Measurements from ENCODE around the gene PABPC1L.

Gene PABPC1L

GRCh38 chr20:44955270-44955669 lies 45.4 kb downstream of the PABPC1L start:
- TF ChIP-seq ZFX (IDR thresholded peaks at IDR 0.05; ENCODE audit: borderline replicate concordance) = no peak
- TF ChIP-seq, protein P1, sequence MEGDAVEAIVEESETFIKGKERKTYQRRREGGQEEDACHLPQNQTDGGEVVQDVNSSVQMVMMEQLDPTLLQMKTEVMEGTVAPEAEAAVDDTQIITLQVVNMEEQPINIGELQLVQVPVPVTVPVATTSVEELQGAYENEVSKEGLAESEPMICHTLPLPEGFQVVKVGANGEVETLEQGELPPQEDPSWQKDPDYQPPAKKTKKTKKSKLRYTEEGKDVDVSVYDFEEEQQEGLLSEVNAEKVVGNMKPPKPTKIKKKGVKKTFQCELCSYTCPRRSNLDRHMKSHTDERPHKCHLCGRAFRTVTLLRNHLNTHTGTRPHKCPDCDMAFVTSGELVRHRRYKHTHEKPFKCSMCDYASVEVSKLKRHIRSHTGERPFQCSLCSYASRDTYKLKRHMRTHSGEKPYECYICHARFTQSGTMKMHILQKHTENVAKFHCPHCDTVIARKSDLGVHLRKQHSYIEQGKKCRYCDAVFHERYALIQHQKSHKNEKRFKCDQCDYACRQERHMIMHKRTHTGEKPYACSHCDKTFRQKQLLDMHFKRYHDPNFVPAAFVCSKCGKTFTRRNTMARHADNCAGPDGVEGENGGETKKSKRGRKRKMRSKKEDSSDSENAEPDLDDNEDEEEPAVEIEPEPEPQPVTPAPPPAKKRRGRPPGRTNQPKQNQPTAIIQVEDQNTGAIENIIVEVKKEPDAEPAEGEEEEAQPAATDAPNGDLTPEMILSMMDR (IDR thresholded peaks at IDR 0.05) = no peak
- H3K27ac ChIP-seq = no peak overlapping the region

DNA sequence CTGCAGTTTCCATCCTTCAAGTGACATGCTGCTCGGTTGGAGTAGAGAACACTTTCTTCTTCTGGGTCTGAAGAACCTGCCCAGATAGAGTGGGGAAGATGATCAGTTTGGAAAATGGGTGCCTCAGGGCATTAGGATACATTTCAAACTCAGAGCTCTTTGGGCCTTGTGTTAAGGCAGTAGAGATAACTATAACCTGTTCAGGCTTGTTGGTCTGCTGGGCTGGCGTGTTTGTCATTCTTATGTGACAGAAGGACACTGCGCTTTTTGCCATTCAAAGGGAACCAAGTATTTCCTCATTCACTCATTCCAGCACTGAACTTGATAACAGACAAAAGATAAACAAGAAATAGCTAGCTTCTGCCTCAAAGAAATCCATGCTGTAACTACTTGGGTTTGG lies 46.5 kb downstream of the PABPC1L start:
- no peak for TF ChIP-seq ZFX (IDR thresholded peaks at IDR 0.05; ENCODE audit: borderline replicate concordance)
- H3K27ac ChIP-seq = no peak overlapping the region

DNA sequence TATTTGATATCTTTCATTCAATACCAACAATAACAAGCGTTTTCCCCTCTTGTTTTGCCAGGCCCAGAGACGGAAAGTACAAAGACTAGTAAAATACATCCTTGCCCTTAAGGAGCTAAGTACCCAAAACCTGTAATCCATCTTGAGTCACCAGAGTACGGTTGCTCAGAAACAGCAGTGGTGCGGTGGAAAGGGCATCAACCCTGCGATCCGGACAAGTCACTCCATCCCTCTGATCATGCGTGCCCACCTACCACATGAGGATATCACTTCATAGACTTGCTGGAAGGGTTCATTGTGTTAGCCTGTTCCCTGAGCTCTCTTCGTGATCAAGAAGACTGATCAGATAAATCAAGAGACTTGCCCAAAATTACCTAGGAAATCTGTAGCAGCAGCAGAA lies 48.4 kb downstream of the PABPC1L start:
- no peak overlapping the region for H3K27ac ChIP-seq
- TF ChIP-seq, protein P1 (IDR thresholded peaks at IDR 0.05) = no peak
- TF ChIP-seq ZFX (IDR thresholded peaks at IDR 0.05; ENCODE audit: borderline replicate concordance) = no peak

DNA sequence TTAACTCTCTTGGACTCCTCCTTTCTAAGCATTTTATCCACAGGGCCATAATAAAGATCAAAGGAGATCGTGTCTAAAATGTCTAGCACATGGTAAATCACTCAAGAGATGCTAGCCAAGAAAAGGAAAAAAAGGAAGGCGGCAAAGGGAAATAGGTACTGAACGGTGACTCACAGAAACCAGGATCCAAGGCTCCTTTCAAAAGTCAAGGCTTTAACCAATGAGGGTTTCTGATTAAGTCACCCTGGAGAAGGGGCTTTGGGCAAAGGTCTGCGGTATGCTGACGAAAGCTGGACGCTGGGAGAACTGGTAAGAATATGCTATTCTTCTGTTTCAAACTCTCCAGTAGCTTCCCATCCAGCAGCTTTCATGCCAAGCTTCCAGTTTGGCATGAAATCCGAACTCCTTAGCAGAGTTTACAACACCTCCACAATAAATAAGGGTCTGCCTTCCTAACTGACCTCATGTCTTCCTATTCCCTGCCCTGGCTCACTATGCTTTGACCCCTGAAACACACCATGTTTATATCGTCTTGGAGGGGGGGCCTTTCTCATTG lies 49.3 kb downstream of the PABPC1L start:
- TF ChIP-seq ZFX (IDR thresholded peaks at IDR 0.05; ENCODE audit: borderline replicate concordance) = no peak
- TF ChIP-seq, protein P1 (IDR thresholded peaks at IDR 0.05) = no peak
- peak overlapping the region; percentile 50 for H3K27ac ChIP-seq

DNA sequence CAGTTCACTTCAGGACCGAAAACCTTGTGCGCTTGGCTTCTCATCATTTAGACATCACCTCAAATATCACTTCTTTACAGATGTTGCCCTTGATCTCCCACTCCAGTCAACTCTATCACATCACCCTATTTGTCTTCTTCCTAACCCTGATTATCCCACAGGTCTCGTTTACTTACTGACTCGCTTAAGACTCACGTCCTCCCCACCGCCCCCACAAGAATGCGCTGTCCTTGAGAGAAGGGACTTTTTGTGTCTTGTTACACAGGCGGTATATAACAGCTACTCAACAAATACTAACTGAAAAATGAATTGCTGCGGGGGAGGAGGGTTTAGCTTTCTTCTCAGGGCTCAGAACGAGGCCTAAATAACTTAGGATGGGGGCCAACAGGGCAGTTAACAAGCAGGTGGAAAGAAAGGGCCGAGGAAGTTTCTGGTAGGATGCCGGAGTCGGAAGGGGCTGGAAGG lies 49.8 kb downstream of the PABPC1L start:
- peak overlapping the region; percentile 50 for H3K27ac ChIP-seq
- TF ChIP-seq, protein P1 (IDR thresholded peaks at IDR 0.05) = no peak
- TF ChIP-seq ZFX (IDR thresholded peaks at IDR 0.05; ENCODE audit: borderline replicate concordance) = no peak

DNA sequence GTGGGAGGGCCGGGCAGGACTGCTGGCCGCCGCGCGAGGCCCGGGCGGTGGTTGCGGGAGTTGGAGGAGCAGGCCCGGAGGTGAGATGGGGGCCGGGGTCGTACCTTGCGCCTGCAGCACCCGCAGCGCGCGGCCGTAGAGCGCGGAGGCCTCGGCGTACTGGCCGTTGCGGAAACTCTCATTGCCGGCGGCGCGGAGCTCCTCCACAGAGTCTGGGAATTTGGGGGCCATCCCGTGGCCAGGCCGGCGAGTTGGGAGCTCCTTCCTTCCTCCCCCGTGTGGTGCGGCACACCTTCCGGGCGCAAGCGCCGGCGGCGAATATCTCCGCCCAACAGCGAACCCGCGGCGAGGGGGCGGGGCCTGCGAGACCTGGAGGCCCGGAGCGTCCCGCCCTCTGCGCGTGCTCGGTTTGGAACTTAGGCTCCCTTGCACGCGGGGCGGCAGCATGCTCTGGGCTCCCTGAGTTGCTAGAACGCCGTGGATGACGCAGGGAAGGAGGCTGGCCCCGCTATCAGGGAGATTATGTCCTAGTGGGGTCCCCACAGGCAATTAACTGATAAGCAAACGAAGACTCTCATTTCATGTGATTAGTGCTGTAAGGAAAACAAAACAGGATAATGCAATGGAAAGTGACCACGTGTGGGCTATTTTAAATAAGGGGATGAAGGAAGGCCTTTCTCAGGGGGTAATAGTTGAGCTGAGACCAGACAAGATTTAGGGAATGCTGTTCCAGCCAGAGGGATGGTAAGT lies 50.4 kb downstream of the PABPC1L start, which contains the start of gene TOMM34:
Gene TOMM34, minus strand, starts transcription at position 295 of the 750 bp plus-strand sequence. Its CDS starts 64 bp downstream, at position 231.
- H3K27ac ChIP-seq = peak within 1 kb of the TSS; percentile 50
- TF ChIP-seq ZFX (IDR thresholded peaks at IDR 0.05; ENCODE audit: borderline replicate concordance) = no peak
- TF ChIP-seq, protein P1 (IDR thresholded peaks at IDR 0.05) = no peak

DNA sequence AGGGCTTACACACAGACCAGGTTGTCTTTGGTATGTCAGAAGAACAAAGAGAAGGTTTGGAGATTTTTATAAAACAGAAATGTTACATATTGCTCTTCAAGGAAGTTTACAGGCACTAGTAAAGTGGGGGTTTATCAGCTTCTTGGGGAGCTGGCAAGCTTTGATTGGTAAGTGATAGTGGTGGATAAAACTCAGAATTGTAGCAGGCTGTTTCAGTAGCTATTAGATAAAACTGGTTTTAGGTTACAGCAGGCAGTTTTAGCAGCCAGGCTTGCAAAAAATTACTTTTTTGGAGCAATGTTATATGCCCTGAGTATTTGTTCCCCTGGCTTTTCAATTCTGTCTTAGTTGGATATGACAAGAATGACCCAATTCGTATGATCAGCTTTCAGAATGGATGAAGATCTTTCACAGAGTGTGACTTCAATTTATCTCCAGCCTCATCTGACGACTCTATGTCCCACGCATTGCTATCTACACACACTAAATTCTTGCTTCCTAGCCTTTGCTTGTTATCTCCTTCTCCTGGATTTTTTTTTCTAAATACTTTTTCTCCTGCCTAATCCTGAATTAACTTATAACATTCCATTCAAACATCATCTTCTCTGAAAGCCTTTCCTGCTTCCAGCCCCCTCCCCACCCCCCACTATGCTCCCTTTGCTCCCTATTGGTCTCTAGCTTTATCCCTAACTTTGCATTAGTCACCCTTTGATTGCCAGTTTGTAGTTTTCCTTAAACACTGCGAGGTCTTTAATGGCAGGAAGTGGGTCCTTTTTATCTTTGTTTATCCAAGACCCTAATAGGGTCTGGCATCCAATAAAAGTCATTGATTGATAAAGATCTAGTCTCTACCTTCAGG lies 51.4 kb downstream of the PABPC1L start:
- TF ChIP-seq, protein P1 (IDR thresholded peaks at IDR 0.05) = no peak
- no peak for TF ChIP-seq ZFX (IDR thresholded peaks at IDR 0.05; ENCODE audit: borderline replicate concordance)
- H3K27ac ChIP-seq = peak overlapping the region; percentile 50; the same call in 1 of the 2 replicates
